NCI-H187 (cell line): Measurements from ENCODE around the gene NCOR1.
"Not testable (repeated sequence)": the region's sequence is repeated elsewhere in the genome, so short reads cannot be mapped to it uniquely, and the experiment has no call there.

Experiments
- DNase-seq, 2 experiments: peaks; one replicate each; lab custom pipeline; 2025; lab: John Stamatoyannopoulos, UW

Gene NCOR1

DNA sequence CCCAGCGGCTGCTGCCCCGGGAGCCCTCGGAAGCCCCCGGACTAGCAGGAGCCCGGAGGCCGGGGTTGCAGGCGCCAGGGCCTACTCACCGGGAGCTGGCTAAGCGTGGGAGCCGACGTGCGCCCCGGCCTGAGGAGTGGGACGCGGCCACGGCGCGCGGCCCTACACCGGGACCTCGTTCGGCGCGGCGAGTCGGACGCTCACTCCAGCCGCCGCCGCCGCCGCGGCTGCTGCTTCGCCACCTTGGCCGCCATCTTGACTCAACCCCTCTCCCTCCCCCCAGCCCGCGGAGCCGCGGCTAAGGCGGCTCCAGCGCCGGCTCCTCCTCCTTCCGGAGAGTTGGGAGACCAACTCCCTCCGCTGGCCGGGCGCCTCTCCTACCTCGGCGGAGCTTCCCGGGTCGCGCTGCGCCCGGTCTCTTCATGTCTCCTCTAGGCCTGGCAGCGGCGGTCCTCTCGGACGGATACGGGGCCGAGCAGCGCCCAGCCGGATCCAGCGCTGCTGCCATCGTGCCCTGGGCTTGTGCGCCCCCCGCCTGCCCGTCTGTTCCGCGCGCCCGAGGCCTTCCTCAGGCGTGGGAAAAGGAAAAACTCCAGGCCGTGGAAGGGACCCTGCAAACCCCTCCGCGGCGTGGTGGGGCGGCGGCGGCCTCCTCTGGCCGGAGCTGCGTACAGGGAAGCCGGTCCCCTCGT, at the start of gene NCOR1:
Gene NCOR1 (minus strand): TSS at position 262 of the 692 bp plus-strand sequence. CDS start 20,965 bp downstream, outside the sequence.
- DNase-seq, result peak; percentile 40 to 75

DNA sequence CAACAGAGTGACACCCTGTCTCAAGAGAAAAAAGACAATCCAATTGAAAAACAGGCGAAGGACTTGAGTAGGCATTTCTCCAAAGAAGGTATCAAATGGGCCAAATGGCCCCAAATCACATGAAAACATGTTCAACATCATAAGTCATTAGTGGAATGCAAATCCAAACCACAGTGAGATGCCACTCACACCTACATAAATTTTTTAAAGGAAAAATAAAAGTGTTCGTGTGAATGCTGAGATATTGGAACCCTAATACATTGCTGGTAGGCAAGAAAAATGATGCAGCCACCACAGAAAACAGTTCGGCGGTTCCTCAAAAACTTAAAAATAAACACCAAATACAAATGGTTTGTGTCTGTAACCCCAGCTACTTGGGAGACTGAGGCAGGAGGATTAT, 46.9 kb upstream of the NCOR1 start:
- DNase-seq, result no peak

DNA sequence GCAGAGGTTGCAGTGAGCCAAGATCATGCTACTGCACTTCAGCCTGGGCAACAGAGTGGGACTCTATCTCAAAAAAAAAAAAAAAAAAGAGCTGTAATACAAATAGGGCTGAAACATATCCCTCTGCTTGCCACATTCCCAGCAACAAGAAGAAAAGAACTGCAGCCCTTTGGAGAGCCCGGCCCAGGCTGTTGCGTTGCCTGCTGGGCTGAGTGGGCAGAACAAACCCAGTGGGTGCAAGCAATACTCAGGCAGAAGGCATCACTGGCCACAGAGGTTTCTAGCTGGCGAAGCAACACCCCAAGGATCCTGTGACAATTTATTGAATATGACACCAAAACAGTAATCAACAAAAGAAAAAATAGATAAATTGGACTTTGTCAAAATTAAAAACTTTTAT, 45.7 kb upstream of the NCOR1 start:
- DNase-seq, result no peak

DNA sequence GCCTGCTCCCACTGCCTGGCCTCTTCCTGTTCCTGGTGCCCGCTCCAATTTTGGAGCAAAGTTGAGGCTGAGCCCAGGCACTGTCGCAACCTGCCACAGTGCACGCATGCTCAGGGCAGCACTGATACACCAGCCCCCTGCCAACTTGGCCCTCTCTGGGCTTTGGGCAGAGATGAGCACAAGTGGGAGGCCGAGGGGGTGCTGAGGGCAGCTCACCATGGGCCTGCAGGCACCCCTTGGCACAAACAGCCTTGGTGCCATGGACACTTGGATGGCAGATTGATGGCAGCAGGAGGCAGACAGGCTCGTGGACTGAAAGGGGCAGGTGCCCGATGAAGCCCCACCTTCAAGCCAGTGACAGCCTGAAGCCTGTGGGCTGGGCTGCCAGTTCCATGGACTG, 44.6 kb upstream of the NCOR1 start:
- no peak for DNase-seq

DNA sequence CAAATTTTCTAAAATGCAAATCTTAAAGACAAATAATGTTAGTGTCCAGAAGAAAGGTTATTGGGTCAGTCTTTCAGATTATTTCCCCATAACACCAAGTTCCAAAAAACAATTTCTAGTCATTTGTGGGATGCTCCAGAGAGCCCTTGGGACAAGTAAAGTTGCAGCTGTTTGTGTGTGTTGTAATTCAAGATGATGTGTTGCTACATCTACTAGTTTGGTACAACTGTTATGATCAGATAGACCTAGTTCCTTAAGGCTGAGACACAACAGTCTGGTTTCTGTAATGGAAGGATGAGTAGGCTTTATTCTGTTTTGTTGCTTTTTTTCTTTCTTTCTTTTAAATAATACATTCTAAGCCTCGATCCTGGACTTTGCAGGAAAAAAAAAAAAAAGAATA, 43.6 kb upstream of the NCOR1 start:
- DNase-seq, result no peak

DNA sequence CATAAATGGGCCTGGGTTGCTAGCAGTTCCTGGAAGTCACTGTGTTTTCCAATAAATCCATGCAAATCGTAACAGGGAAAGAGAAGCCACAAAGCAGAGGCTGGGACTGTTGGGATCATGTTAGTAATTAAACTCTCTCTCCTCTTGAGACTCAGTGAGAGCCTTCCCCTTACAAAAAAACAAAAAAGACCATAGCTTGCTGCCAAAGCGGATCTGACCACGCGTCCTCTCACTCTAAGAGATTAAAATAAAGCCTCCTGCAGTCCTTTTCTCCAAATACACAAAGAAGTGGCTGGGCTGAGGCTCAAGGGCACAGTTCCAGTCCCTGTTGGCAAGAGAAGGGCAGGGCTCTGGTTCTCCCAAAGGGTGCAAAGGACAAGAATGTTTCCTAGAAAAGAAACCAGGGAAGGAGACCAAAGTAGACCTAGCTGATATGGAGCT, 40.2 kb upstream of the NCOR1 start:
- no peak for DNase-seq

DNA sequence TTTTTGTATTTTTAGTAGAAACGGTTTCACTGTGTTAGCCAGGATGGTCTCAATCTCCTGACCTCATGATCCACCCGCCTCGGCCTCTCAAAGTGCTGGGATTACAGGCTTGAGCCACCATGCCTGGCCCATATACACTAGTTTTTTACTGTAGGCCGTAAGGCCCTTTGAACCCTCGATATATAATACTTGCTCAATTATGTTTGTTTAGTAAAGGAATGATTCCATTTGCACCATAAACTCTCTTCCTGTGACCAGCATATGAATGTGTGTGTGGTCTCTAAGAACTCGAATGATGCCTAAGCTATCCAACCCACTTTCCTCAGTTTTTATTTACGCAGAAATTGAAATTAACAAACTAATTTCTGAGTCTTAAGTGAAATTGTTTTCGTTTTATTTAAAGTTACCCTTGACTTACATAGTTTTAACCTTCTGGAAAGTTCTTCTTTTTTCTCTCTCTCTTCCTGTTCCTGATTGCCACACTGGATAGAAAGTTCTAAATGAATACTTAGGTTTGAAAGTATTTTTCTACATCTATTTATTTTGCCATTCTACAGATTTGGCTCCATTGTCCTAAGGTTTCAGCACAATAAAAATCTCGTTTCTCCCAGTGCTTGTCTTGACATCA, 39.6 kb upstream of the NCOR1 start:
- DNase-seq, result no peak

DNA sequence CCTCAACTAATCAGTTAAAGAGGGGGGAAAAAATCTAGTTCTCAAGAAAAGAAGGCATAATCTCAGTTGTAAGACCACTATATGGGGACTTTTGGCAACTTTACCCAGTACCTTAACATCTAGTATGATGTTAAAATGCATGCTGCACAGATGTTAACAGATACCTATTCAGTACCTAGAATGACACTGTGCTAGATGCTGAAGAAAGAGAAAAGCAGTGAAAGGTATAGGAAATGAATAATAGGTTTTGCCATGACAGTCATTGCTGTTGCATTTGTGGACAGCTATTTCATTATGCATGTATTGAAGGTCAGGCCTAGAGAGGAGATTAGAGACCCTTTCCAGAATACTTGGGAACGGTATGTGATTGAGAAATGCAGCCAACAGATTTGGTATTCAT, 36.2 kb upstream of the NCOR1 start:
- no peak for DNase-seq

DNA sequence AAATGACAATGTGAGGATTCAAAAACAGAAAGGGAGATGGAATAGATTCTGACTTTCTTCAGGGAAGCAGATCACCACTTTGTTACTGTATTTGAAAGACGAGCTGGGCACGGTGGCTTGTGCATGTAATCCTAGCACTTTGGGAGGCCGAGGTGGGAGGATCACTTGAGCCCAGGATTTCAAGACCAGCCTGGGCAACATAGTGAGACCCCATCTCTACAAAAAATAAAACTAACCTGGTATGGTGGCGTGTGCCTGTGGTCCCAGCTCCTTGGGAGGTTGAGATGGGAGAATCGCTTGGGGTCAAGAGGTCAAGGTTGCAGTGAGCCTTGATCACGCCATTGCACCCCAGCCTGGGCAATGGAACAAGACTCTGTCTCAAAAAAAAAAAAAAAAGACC, 35.7 kb upstream of the NCOR1 start:
- DNase-seq, result no peak

DNA sequence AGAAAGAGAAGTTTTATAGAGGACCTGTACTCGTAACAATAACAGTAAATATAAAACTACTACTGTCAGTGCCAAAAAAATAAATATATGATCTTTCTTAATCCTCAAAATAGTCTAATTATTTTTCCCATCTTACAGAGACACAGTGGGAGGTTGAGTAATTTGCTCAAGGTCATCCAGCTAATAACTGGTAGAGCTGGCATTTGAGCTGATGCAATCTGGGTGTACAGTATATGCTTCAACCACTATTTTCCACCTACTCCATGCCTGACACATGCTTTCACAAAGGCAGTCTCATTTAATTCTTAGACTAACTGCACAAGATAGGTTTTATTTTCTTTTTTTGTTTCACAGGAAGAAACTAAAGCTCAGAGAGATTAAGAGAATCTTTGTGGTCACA, 35.3 kb upstream of the NCOR1 start:
- DNase-seq, result no peak

DNA sequence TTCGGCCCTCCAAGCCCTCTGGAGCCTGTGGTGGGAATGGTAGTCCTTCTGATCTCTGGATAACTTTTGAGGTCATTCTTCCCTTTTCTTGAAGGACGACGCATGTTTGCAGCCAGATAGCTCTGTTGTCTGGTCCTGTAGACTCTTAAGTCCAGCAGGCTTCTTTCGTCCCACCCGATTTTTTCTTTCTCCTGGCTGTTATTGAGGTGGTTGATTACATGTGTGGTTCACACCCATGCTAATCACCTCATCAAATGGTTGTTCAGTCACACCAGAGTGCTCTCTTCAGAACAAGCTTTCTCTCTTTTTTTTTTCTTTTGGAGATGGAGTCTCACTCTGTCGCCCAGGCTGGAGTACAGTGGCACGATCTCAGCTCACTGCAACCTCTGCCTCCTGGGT, 32.3 kb upstream of the NCOR1 start:
- DNase-seq, result no peak

DNA sequence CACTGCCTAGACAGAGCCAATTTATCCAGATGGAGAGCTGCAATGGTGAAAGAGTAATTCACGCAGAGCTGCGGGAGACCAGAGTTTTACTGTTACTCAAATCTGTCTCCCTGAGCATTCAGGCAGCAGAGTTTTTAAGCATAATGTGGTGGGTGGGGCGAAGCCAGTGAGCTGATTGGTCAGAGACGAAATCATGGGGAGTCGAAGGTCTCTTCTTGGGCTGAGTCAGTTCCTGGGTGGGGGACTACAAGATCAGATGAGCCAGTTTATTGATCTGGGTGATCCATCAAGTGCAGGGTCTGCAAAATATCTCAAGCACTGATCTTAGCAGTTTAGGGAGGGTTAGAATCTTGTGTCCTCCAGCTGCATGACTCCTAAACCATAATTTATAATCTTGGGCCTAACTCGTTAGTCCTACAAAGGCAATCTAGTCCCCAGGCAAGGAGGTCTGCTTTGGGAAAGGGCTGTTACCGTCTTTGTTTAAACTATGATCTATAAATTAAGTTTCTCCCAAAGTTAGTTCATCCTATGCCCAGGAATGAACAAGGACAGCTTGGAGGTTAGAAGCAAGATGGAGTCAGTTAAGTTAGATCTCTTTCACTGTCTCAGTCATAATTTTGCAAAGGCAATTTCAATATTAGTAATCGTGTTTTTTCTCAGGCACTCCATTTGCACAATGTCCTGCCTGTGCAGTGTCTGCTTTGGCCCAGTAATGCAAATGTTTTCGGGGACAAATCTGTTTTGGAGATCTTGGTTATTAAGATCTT, 28.6 kb upstream of the NCOR1 start:
- no peak for DNase-seq

DNA sequence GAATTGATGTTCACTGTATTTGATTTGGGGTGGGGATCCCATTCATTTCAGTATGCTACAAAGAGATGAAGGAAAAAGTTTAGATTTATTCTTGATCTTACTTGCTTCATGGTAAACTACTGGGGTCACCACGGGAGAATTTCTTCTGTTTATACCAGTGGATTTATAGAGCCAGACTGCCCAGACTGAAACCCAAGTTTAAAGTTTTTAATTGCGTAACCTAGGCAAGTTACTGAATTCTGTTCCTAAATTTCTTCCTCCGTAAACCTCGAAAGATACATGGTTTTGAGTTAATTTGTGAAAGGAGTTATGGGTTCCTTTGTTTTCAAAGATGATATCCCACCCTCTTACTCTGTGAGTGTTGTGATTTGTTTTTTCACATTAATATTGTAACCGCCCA, 28.1 kb upstream of the NCOR1 start:
- DNase-seq, result no peak

DNA sequence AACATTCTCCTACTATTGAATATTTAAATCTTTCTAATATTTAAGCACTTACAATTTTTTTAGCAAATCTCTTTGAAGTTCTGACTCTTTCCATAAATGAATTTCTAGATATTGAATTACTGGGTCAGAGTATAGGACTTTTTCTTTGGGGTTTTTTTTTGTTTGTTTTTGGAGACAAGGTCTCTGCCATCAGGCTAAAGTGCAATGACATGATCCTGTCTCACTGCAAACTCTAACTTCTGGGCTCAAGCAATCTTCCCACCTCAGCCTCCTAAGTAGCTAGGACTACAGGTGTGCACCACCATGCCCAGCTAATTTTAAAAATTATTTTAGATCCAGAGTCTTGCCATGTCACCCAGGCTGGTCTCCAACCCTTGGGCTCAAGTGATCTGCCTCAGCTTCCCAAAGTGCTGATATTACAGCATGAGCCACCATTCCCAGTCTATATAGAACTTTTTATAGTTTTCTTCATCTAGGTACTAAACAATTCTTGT, 26.6 kb upstream of the NCOR1 start:
- no peak for DNase-seq

DNA sequence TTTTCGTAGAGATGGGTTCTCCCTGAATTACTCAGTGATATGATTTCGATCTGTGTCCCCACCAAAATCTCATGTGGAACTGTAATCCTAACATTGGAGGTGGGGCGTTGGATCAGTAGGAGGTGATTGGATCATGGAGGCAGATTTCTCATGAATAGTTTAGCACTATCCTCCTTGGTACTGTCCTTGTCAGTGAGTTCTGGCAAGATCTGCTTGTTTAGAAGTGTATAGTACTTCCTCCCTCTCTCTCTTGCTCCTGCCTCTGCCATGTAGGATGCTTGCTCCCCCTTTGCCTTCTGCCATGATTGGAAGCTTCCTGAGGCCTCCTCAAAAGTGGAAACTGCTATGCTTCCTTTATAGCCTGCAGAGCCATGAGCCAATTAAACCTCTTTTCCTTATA, 24.6 kb upstream of the NCOR1 start:
- no peak for DNase-seq

DNA sequence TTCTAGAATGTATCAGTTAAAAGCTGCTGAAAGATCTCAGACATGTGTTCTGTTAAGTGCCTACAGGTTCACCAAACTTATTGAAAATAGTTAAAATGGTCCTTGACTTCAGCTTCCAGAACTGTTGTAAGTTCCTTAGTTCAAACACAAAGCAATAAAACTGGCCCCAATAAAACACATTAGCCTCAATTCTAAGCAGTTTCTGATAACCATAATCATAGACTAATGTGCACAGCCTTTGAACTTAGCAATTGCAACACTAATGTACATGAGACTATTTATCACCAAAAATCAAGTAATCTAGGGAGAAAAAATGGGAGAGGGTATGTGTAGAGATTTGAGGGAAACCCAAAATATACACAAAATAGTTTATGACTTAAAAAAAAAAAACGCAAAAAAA, 17.1 kb upstream of the NCOR1 start:
- DNase-seq, result no peak

DNA sequence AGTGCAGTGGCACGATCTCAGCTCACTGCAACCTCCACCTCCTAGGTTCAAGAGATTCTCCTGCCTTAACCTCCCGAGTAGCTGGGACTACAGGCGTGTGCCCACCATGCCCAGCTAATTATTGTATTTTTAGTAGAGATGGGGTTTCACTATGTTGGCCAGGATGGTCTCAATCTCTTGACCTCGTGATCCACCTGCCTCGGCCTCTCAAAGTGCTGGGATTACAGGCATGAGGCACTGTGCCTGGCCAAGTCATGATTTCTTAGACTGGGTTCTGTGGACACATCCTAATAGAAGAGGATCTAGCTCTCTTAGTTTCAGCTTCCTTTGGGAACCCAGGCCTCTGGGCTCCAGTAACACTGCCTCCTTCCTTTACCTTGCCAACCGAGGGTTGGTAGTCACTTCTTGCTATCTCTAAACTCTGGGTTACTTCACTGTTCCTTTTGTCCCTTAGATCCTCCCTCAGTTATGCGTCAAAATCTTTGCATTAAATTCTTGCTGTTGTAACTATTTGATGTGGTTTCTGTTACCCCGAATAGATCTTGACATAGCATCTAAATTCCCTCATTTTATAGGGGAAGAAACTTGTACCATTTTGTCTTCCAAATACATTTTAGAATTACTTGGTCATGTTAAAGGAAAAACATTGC, 14.7 kb upstream of the NCOR1 start:
- not testable (repeated sequence) for DNase-seq

DNA sequence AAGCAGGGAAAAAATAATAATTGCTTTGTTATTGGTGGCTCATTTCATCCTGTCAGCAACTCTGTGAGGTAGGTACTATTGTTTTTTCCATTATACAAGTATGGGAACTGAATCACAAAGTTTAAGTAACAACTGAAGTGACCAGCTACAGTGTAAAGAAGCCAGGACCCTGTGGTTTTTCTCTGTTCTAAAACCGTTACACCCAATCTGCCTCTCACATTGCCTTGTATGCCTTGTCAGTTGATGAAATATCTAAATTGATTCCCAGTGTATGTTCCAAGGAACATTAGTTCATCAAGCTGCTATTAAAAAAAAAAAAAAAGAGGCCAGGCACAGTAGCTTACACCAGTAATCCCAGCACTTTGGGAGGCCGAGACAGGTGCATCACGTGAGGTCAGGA, 7.1 kb upstream of the NCOR1 start:
- DNase-seq, result no peak

DNA sequence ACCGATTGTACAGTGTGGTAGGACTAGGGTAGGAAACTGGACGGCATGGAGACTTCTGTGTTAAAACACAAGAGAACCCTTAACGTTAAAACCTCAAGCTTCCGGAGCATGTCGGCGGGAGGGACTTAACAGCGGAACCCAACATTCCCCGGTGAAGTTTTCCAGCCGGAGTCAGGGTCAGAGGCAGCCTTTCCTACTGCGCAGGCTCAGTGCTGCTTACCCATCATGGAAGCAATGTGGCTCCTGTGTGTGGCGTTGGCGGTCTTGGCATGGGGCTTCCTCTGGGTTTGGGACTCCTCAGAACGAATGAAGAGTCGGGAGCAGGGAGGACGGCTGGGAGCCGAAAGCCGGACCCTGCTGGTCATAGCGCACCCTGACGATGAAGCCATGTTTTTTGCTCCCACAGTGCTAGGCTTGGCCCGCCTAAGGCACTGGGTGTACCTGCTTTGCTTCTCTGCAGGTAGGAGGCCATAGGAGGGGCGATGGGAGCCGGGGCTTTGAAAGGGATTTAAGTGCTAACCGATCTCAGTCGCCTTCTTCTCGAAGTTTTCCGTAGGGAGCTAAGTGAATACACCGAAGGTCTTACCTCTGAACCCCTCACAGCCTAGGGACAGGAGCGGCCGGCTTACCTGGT, 1.8 kb upstream of the NCOR1 start, which contains the start of gene PIGL:
Gene PIGL (plus strand): TSS at position 209 of the 634 bp plus-strand sequence. CDS start 17 bp downstream, at position 226.
- DNase-seq, result peak; percentile 62 to 71

DNA sequence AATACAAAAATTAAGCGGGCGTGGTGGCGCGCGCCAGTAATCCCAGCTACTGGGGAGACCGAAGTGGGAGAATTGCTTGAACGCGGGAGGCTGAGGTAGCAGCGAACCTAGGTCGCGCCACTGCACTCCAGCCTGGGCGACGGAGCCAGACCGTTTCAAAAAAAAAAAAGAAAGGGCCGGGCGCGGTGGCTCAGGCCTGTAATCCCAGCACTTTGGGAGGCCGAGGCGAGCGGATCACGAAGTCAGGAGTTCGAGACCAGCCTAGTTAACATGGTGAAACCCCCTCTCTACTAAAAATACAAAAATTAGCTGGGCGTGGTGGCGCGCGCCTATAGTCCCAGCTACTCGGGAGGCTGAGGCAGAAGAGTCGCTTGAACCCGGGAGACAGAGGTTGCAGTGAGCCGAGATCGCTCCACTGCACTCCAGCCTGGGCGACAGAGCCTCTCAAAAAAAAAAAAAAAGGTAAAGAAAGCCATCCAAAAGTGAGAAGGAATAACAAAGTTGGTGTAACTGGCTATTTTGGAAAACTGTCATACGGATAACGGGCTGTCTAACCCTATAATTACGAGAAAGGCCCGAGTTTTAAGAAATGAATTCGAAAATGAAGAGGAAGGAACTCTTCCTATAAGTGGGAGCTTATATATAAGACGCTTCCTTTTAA, 1.1 kb upstream of the NCOR1 start:
- DNase-seq, result not testable (repeated sequence)

DNA sequence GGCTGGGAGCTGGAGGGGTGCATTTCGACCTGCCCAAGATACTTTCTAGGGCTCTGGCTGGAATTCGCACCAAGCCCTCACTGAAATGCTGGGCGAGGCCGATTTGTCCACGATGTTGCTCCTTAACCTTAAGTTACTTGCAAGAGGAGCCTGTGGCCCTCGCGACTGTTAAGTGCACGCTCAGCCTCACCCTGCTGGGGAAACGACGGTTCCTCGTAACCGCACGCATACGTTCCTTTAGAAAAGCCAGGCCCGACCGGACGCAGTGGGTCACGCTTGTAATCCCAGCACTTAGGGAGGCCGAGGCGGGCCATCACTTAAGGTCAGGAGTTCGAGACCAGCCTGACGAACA, 607 bp upstream of the NCOR1 start:
- no peak for DNase-seq

DNA sequence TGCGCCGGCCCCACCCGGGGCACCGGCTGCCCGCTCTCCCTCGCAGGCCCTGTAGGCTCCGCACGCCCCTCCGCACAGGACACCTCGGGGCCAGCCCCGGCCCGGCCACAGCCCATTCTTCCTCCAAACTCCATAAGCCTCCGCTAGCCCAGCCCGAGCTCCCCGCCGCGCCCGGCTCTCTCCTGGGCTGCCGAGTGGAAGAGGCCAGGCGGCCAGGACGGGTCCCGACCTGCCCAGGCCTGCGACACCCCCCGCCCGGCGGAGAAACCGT, 397 bp downstream of the NCOR1 start:
- no peak for DNase-seq
